Bronchial epithelial cell (primary cell): ENCODE measurements around the gene FAT4. TPM values are rescaled to one million over a fixed set of nuclear protein-coding genes. Genes with fewer than 3 reads are reported as not detected.

Source experiments
- DNase-seq: peaks from one replicate; pipeline ENCODE4 v3.0.0-alpha.2; 2010; ENCODE audit warnings: low read depth
- FAIRE-seq: peaks from 2 replicates; lab custom pipeline; 2011; peaks lifted over from hg19 to GRCh38; lab: Jason Lieb, UNC
- H3K27me3 ChIP-seq: 2 replicates; pipeline ENCODE4 v1.5.1; 2011; ENCODE audit warnings: low read length; ENCODE audit not compliant: control insufficient read depth, insufficient read depth
- H3K36me3 ChIP-seq: 2 replicates; pipeline ENCODE4 v1.5.1; 2011; ENCODE audit warnings: low read length; ENCODE audit not compliant: control insufficient read depth, insufficient read depth
- H3K4me3 ChIP-seq: 2 replicates; pipeline ENCODE4 v1.5.1; 2011; ENCODE audit warnings: mild to moderate bottlenecking, low read depth, low read length, control low read depth
- CTCF ChIP-seq: IDR thresholded peaks from 2 replicates; pipeline ENCODE4 v1.5.1; 2011; ENCODE audit warnings: mild to moderate bottlenecking, moderate library complexity, low read length, control low read depth, inconsistent platforms; ENCODE audit not compliant: insufficient read depth, severe bottlenecking
- total RNA-seq: library from RNA; depleted of rRNA; stranded (reverse); fragments of >200 nt; gene quantifications from 2 replicates; pipeline ENCODE4 v1.2.1, GENCODE V29; 2014

Gene FAT4
- total RNA-seq, 1 donor from 2014 or later: 2.1 TPM

- Histone ChIP-seq H3K27me3 (no peaks in the 10 kb centered on the region), H3K36me3 (no peaks in the 10 kb centered on the region), H3K4me3 (no peak overlapping the region)
- DNase-seq (no peak), FAIRE-seq (no peak)
- no peak for TF ChIP-seq CTCF
Measured at GRCh38 chr4:125355791-125356190, 41.0 kb downstream of the FAT4 start.

- no peak overlapping the region for H3K4me3 ChIP-seq
- H3K36me3 ChIP-seq: no peaks in the 10 kb centered on the region
- H3K27me3 ChIP-seq: no peaks in the 10 kb centered on the region
- TF ChIP-seq CTCF: no peak
- FAIRE-seq (no peak), DNase-seq (no peak)
Measured at GRCh38 chr4:125357675-125358074, 42.9 kb downstream of the FAT4 start.

GRCh38 chr4:125358453-125358852, 43.7 kb downstream of the FAT4 start:
- no peak for FAIRE-seq
- no peak for TF ChIP-seq CTCF
- H3K4me3 ChIP-seq: no peak overlapping the region
- no peaks in the 10 kb centered on the region for H3K36me3 ChIP-seq
- H3K27me3 ChIP-seq: no peaks in the 10 kb centered on the region
- DNase-seq: no peak

- no peaks in the 10 kb centered on the region for H3K27me3 ChIP-seq
- H3K36me3 ChIP-seq: no peaks in the 10 kb centered on the region
- DNase-seq: no peak
- FAIRE-seq: no peak
- TF ChIP-seq CTCF: no peak
- H3K4me3 ChIP-seq: no peak overlapping the region
Measured at GRCh38 chr4:125359363-125359762, 44.6 kb downstream of the FAT4 start.

GRCh38 chr4:125359960-125360634, 45.3 kb downstream of the FAT4 start:
- DNase-seq (no peak), FAIRE-seq (no peak)
- Histone ChIP-seq H3K4me3 (no peak overlapping the region), H3K36me3 (no peaks in the 10 kb centered on the region), H3K27me3 (no peaks in the 10 kb centered on the region)
- no peak for TF ChIP-seq CTCF

- DNase-seq (no peak), FAIRE-seq (no peak)
- Histone ChIP-seq H3K4me3 (no peak overlapping the region), H3K27me3 (no peaks in the 10 kb centered on the region), H3K36me3 (no peaks in the 10 kb centered on the region)
- no peak for TF ChIP-seq CTCF
Measured at GRCh38 chr4:125360727-125361126, 46.0 kb downstream of the FAT4 start.
